GM12878 (cell line): ENCODE data around the gene GHRL. TPM values are rescaled to one million over a fixed set of nuclear protein-coding genes. Genes with fewer than 3 reads are reported as not detected.

Experiments used
- ATAC-seq: fragments of 200-7000 bp; cut with Tn5 transposase; 3 replicates; pipeline ENCODE4 v1.9.1; 2020; ENCODE audit warnings: mild to moderate bottlenecking, moderate library complexity
- BruUV-seq: library from RNA; stranded (reverse); fragments of 400-500 nt; replicated peaks from 2 replicates; lab custom pipeline; 2021; lab: Mats Ljungman, UMichigan
- CTCF ChIA-PET: fragments of 300-600 bp; sonication (Branson Sonifier 250); formaldehyde crosslinking; extraction: SDS; loops from one replicate; lab custom pipeline; 2021; ENCODE audit warnings: inconsistent platforms; lab: Yijun Ruan, JAX
- POLR2A ChIA-PET: fragments of 350-600 bp; formaldehyde crosslinking; extraction: SDS; loops from one replicate; lab custom pipeline; 2021; ENCODE audit warnings: inconsistent platforms; lab: Charles Lee
- RAD21 ChIA-PET: fragments of 300-600 bp; sonication (Branson Sonifier 250); formaldehyde crosslinking; loops from one replicate; lab custom pipeline; 2023; ENCODE audit warnings: antibody characterized with exemption; ENCODE audit not compliant: unreplicated experiment; lab: Charles Lee
- SMC1A ChIA-PET: fragments of 300-600 bp; sonication (Branson Sonifier 250); formaldehyde crosslinking; loops from one replicate; lab custom pipeline; 2023; ENCODE audit not compliant: unreplicated experiment, uncharacterized antibody; lab: Charles Lee
- DNase-seq: peaks from one replicate; pipeline ENCODE4 v3.0.0-alpha.2; 2011; ENCODE audit warnings: low read depth, low spot score
- FAIRE-seq: peaks from 3 replicates; lab custom pipeline; 2011; peaks lifted over from hg19 to GRCh38; lab: Jason Lieb, UNC
- H2AFZ ChIP-seq: 2 replicates; pipeline ENCODE4 v1.6.0; 2011; ENCODE audit warnings: low read depth, low read length, control low read depth; ENCODE audit not compliant: control insufficient read depth
- H3K27ac ChIP-seq: 2 replicates; pipeline ENCODE4 v1.5.1; 2011; ENCODE audit warnings: control low read depth; ENCODE audit not compliant: control insufficient read depth, insufficient read depth
- H3K27me3 ChIP-seq, 2 experiments: replicated peaks in 1 of 2; 2 replicates each; pipeline versions ENCODE4 v1.6.0 to v1.6.1; 2011; ENCODE audit warnings: low read length in 1 of 2; ENCODE audit not compliant: control insufficient read depth in 2 of 2, insufficient read depth in 2 of 2
- H3K36me3 ChIP-seq, 2 experiments: 2 replicates each; pipeline ENCODE4 v1.5.1; 2011; ENCODE audit warnings: low read length in 1 of 2; ENCODE audit not compliant: control insufficient read depth in 2 of 2, insufficient read depth in 2 of 2
- H3K4me1 ChIP-seq: 2 replicates; pipeline ENCODE4 v1.6.1; 2011; ENCODE audit warnings: mild to moderate bottlenecking, low read length, moderate library complexity, mixed read lengths; ENCODE audit not compliant: control insufficient read depth, insufficient read depth
- H3K4me2 ChIP-seq: 2 replicates; pipeline ENCODE4 v1.6.0; 2011; ENCODE audit warnings: control low read depth; ENCODE audit not compliant: control insufficient read depth, insufficient read depth
- H3K4me3 ChIP-seq: fragments of 200-600 bp; sonication (generic); 2 replicates; pipeline ENCODE4 v1.5.1; 2016
- H3K79me2 ChIP-seq: 2 replicates; pipeline ENCODE4 v1.6.0; 2011; ENCODE audit warnings: low read length; ENCODE audit not compliant: control insufficient read depth, insufficient read depth
- H3K9ac ChIP-seq: 2 replicates; pipeline ENCODE4 v1.8.0; 2011; ENCODE audit warnings: low read length, control low read depth, mixed read lengths; ENCODE audit not compliant: control insufficient read depth, insufficient read depth
- H3K9me3 ChIP-seq: replicated peaks from 3 replicates; pipeline ENCODE4 v1.5.1; 2011; ENCODE audit warnings: mild to moderate bottlenecking, low read length; ENCODE audit not compliant: control insufficient read depth, insufficient read depth
- H4K20me1 ChIP-seq: 2 replicates; pipeline ENCODE4 v1.6.0; 2011; ENCODE audit not compliant: control insufficient read depth, insufficient read depth
- GABPA ChIP-seq: IDR thresholded peaks from 2 replicates; pipeline ENCODE4 v1.6.1; 2014; ENCODE audit warnings: antibody characterized with exemption, low read depth, mild to moderate bottlenecking, inconsistent platforms
- NBN ChIP-seq: fragments of 450-650 bp; IDR thresholded peaks from 2 replicates; pipeline ENCODE4 v1.6.1; 2016
- RELB ChIP-seq: fragments of 450-650 bp; IDR thresholded peaks from 2 replicates; pipeline ENCODE4 v1.6.1; 2017; ENCODE audit warnings: low read depth, mild to moderate bottlenecking, moderate library complexity
- WGBS: methylation state at CpG from one replicate; pipeline ENCODE4 v1.1.6; 2016; ENCODE audit warnings: low lambda C conversion rate; ENCODE audit not compliant: insufficient replicate concordance, insufficient coverage; ENCODE audit errors: missing lambda C conversion rate; 5-methylcytosine and 5-hydroxymethylcytosine counted together
- in situ Hi-C: fragments of 300-500 bp; cut with MboI; formaldehyde crosslinking; loops from 9 replicates; pipeline ENCODE4 v1.14.3; 2018; ENCODE audit warnings: mixed read lengths
- intact Hi-C: fragments of 100-400 bp; cut with micrococcal nuclease; formaldehyde crosslinking; loops from one replicate; pipeline ENCODE4 v1.14.2; 2022; ENCODE audit not compliant: unreplicated experiment
- polyA plus RNA-seq, 11 experiments: library from polyadenylated mRNA; depleted of rRNA in 4 of 11; unstranded in 6 of 11; stranded (reverse) in 5 of 11; fragments of >200 nt; fragmentation: Nextera tagmentation in 4 of 11; fragmentation: Illumina TruSeq in 1 of 11; extraction: Ambion mirVana in 4 of 11; extraction: Trizol in 1 of 11; gene quantifications; 1 replicate in 1 of 11; 2 replicates in 10 of 11; pipeline versions ENCODE4 v1.2.1 to v1.2.3, GENCODE V29; 2011 to 2016; ENCODE audit warnings: inconsistent platforms in 2 of 11, missing spikeins in 2 of 11, low read depth in 1 of 11
- total RNA-seq, 4 experiments: library from RNA; depleted of rRNA in 3 of 4; stranded (reverse); fragments of >200 nt in 3 of 4; fragmentation: Illumina TruSeq in 1 of 4; extraction: Trizol in 1 of 4; gene quantifications; 2 replicates each; pipeline versions ENCODE4 v1.2.1 to v1.2.3, GENCODE V29; 2013 to 2021
- TF ChIP-seq, protein P1 (sequence below): fragments of 450-650 bp; formaldehyde crosslinking; IDR thresholded peaks from 2 replicates; pipeline ENCODE4 v1.5.0; 2022; ENCODE audit warnings: mild to moderate bottlenecking, missing genetic modification characterization

GHRL gene
- total and polyA plus RNA-seq, 10 of the 15 experiments (the other 5 are each of a cell fraction or from before 2014, with no cell fraction given), result 0.35 to 2.2 (median 0.88) TPM

- no TSS peak for BruUV-seq
- no peak overlapping the region for H3K9ac ChIP-seq
- no peak overlapping the region for H2AFZ ChIP-seq
- no peaks in the 10 kb centered on the region for H3K9me3 ChIP-seq
- no peaks in the 10 kb centered on the region for H3K36me3 ChIP-seq
- intact Hi-C loops, result no loop called here
- TF ChIP-seq NBN, result no peak
- TF ChIP-seq, protein P1, sequence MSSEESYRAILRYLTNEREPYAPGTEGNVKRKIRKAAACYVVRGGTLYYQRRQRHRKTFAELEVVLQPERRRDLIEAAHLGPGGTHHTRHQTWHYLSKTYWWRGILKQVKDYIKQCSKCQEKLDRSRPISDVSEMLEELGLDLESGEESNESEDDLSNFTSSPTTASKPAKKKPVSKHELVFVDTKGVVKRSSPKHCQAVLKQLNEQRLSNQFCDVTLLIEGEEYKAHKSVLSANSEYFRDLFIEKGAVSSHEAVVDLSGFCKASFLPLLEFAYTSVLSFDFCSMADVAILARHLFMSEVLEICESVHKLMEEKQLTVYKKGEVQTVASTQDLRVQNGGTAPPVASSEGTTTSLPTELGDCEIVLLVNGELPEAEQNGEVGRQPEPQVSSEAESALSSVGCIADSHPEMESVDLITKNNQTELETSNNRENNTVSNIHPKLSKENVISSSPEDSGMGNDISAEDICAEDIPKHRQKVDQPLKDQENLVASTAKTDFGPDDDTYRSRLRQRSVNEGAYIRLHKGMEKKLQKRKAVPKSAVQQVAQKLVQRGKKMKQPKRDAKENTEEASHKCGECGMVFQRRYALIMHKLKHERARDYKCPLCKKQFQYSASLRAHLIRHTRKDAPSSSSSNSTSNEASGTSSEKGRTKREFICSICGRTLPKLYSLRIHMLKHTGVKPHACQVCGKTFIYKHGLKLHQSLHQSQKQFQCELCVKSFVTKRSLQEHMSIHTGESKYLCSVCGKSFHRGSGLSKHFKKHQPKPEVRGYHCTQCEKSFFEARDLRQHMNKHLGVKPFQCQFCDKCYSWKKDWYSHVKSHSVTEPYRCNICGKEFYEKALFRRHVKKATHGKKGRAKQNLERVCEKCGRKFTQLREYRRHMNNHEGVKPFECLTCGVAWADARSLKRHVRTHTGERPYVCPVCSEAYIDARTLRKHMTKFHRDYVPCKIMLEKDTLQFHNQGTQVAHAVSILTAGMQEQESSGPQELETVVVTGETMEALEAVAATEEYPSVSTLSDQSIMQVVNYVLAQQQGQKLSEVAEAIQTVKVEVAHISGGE (CRISPR knock-in tag), result no peak
- TF ChIP-seq GABPA, result no peak
- no peak for TF ChIP-seq RELB
- H3K4me3 ChIP-seq, result no peak overlapping the region
- ChIA-PET POLR2A (no interaction called here), CTCF (interaction anchor here (0.7 to 1.7 kb wide), 3 partner anchors 22 to 710 kb away, joined by 3 to 4 read pairs (median 3); no protein-coding TSS in a partner anchor), SMC1A (interaction anchor here (0.9 kb wide), 1 partner anchor 18 kb away, joined by 4 read pairs; the partner anchor contains the start of gene SEC13), RAD21 (no interaction called here)
- no peaks in the 10 kb centered on the region for H3K4me1 ChIP-seq
- WGBS, result 70% methylated on average over 8 of the region's 8 CpGs
- H3K79me2 ChIP-seq, result no peaks in the 10 kb centered on the region
- in situ Hi-C loops, result no loop called here
- ATAC-seq (no peak), FAIRE-seq (no peak), DNase-seq (no peak)
- H3K27ac ChIP-seq, result no peak overlapping the region
- no peak overlapping the region for H3K4me2 ChIP-seq
- no peaks in the 10 kb centered on the region; a peak in 1 of 4 replicates for H3K27me3 ChIP-seq
- H4K20me1 ChIP-seq, result no peaks in the 10 kb centered on the region
These were observed 46.7 kb upstream of the GHRL start for GRCh38 chr3:10339376-10339955.
